ENCODE results near the gene DDX39B.
"Not testable (repeated sequence)": the region's sequence is repeated elsewhere in the genome, so short reads cannot be mapped to it uniquely, and the experiment has no call there.

DDX39B gene

GRCh38 chr6:31525932-31526591, 15.7 kb downstream of the DDX39B start:
- peak; percentile 18 to 19 for DNase-seq

DNA sequence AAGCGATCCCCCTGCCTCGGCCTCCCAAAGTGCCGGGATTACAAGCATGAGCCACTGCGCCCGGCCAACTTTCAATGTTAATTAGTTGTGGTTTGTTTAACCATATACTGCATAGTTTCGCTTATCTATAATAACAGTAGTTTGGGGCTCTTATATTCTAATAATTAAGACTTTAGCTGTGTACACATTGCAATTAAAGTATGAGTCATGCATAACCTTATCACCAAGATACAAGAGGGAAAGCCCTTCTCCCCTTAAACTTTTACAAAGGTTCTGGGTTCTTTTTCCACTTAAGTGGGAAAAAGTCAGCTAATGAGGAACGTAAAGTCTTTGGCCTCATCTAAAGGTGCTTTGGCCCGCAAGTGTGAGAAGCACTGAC, 16.3 kb downstream of the DDX39B start:
- DNase-seq = no peak

DNA sequence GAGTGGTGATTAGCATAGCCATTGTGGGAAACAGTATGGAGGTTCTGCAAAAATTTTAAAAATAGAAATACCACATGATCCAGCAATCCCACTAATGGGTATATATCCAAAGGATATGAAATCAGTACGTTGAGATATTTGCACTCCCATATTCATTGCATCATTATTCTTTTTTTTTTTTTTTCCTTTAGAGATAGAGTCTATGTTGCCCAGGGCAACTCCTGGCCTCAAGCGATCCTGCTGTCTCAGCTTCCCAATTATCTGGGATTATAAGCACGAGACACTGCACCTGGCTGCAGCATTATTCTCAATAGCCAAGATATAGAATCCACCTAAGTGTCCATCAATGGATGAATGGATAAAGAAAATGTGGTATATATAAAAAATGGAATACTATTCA, 20.0 kb downstream of the DDX39B start:
- no peak for DNase-seq

GRCh38 chr6:31513456-31514165, 28.2 kb downstream of the DDX39B start:
- peak in 1 of 2 experiments; percentile 12 for DNase-seq

- no peak for DNase-seq
These were observed 31.8 kb downstream of the DDX39B start for GRCh38 chr6:31510007-31510406.

- DNase-seq = not testable (repeated sequence)
These were observed 32.8 kb downstream of the DDX39B start for GRCh38 chr6:31509036-31509435.

- no peak for DNase-seq
These were observed 39.2 kb downstream of the DDX39B start for GRCh38 chr6:31502586-31502985.

- not testable (repeated sequence) for DNase-seq
These were observed 42.2 kb downstream of the DDX39B start for GRCh38 chr6:31499648-31500047.

GRCh38 chr6:31498748-31499147, 43.1 kb downstream of the DDX39B start:
- peak in 1 of 2 experiments; percentile 33 for DNase-seq

DNA sequence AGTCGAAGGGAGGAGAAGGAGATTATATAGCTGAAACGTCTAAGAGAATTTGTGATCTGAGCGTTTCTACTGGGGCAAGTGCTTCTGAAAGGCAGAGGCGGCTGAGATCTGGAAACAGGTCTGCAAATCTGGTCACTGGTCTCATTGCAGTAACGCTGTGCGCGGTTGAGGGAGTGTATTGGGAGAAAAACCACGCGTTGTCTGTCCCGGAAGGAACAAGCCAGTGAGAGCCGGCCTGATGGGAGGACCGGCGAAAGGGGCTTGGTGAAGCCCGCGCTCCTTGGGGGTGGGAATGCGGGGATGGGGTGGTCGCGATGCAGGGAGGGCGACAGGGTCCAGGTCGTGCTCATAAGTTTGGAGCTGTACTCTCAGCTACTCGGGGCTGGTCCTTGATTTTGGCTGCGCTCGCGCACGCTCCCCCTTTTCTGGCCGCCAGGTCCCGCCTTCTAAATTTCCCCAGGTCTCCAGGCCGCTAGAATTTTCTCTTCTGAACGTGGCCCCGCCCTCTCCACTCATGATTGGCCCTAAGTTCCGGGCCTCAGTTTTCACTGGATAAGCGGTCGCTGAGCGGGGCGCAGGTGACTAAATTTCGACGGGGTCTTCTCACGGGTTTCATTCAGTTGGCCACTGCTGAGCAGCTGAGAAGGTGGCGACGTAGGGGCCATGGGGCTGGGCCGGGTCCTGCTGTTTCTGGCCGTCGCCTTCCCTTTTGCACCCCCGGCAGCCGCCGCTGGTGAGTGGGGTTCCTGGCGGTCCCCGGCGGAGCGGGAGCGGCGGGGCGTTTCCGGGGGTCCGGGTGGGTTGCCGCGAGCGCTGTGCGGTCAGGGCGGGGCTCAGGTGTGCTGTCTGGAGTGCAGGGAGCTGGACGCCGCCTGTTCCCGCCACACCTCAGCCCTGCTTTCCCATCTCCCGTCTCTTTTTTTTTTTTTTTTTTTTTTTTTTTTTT, 44.0 kb downstream of the DDX39B start, which contains the start of gene MICB:
MICB (plus strand) TSS at position 615 of the 946 bp plus-strand sequence; CDS start at position 664, 49 bp downstream.
- DNase-seq = peak; percentile 87 to 90

- not testable (repeated sequence) for DNase-seq
These were observed 45.0 kb downstream of the DDX39B start for GRCh38 chr6:31496826-31497225.

- DNase-seq = no peak
These were observed 46.2 kb downstream of the DDX39B start for GRCh38 chr6:31495580-31495979.

DNA sequence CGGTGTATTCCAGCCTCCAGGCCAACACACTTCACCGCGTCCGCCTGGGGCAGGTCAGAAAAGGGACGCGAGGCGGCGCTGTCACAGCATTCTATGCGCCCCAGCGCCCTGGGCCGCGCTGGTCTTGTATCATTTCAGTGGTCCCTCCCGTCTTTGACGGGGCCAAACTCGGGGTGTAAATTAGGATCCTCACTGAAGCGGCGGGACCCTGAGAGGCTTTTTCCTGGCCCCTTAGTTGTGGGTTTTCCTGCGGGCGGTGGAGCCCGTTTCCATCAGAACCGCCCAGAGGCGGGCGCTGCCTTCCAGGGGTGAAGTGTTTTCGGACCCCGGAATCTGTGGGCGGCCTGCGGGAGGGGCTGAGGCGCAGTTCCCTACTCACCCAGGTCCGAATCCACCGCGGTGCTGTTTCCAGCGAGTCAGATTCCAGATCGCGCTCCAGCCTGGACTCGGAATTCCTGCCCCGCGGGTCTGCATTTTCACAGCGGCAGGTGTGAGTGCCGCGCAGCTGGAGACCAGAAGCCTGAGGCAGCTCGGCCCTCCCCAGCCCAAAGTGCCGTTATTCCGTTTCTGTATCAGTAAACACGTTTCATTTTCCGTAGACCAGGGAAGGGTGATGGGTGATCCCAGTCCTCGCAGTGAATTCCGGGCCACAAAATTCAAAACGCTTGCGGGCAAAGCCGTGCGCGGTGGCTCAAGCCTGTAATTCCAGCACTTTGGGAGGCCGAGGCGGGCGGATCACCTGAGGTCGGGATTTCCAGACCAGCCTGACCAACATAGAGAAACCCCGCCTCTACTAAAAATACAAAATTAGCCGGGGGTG, 47.7 kb downstream of the DDX39B start:
- DNase-seq = peak; percentile 90

DNA sequence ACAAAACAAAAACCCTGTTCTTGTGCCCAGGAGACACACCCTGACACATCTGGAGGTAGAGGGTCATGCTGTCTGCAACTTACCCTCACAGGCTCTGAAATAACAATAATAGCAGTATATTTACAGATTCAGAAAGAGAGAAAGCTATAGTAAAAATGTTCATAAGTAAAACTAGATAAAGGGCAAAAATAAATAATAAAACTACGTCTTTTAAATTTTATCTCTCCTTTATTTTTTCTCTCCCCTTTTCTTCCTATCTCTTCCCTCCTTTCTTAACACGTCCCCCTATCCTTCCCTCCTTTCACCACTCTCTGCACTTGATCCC, 48.3 kb downstream of the DDX39B start:
- DNase-seq = not testable (repeated sequence)

- no peak for DNase-seq
These were observed 51.5 kb downstream of the DDX39B start for GRCh38 chr6:31490115-31490873.

DNA sequence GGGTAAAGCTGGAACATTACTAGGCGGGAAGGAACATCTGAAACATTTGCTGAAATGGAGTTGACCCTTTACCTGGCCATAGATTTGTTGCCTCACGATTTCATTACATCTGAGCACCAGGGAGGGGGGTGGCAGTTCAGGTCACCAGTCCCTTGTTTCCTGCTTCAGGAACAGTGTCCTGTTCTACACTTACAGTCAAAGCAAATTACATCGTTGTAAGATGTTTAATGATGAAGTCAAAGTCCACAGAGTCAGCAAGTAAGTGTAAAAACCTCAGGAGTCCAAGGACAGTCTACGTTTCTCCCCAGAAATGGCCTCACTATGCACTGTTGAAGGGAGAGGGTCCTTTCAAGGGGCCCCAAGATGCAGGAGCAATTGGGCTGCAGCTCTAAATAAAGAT, 52.7 kb downstream of the DDX39B start:
- no peak for DNase-seq

DNA sequence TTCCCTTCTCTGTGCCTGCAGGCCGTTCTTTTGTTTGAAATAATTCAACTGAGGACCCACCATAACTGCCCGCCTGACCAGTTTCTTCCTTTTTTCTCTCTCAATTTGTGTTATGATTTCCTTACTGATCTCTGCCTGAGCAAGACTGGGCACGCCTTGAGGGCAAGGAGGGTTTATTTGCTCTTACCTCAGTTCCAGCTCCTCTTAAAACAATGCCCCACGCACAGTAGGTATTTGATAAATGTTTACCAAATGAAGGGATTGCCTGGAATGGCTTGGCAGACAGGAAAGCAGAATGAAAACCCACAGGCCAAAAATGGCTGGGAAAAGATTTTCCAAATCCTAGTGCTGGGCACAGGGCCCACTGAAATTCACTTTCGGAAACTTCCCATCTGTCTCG, 54.1 kb downstream of the DDX39B start:
- DNase-seq = not testable (repeated sequence)

DNA sequence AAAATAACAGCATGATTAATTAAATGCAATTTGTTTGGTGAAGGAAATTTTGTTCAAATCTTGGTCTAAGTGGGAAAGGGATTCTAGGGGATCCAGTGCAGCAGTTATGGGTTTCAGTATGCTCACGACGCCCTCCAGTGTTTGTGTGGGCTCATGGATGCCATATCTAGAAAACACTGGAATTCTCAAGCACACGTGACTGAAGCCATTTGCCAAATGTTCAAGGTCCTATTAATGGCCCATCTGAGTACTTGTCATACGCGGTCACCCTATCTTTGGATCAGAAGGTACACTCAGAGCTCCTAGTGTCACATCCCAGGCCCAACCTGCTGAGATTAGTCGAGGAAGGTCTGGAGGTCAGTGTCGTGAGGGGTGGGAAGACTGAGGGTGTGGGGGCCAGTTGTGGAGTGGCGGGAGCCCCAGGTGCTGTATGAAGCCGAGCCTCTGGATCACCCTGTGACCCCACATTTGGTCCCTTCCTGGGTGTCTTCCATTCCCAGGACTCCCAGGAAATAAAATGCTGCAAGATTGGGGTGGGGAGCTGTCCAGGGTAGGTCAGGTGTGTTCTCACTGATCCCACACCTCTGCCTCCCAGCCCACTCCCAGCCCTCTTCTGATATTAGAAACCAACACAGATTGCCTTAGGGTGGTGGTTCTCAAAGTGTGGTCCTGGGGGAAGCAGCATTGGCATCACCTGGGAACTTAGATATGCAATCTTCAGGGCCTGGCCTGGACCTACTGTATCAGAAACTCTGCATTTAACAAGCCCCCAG, 55.6 kb downstream of the DDX39B start:
- DNase-seq = not testable (repeated sequence)

DNA sequence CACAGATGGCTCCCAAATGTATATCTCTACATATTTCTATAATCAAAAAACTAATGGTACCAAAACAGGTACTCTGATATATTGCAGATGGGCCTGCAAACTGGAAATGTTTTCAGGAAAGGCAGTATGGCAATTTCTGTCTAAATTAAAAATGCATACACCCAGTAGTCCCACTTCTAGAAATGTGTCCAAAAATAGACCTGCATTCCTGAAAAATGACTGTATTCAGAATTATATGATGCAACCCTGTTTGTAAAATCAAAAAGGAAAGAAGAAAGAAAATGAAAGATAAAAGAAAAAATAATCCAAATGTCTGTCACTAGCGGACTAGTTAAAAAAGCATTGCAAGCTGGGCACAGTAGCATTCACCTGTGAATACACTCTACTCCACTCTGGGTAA, 56.7 kb downstream of the DDX39B start:
- no peak for DNase-seq

GRCh38 chr6:31483392-31483791, 58.4 kb downstream of the DDX39B start:
- no peak for DNase-seq

GRCh38 chr6:31480574-31480973, 61.2 kb downstream of the DDX39B start:
- DNase-seq = no peak
